NOMO-1 treated with dmso at 0.1 percent for 144 hours (cell line): ENCODE data around the gene PYDC1.
"Not testable (repeated sequence)": the region's sequence is repeated elsewhere in the genome, so short reads cannot be mapped to it uniquely, and the experiment has no call there.

Experiments used
- DNase-seq: peaks from one replicate; lab custom pipeline; 2025; ENCODE audit not compliant: unreplicated experiment; lab: John Stamatoyannopoulos, UW

Gene PYDC1

DNA sequence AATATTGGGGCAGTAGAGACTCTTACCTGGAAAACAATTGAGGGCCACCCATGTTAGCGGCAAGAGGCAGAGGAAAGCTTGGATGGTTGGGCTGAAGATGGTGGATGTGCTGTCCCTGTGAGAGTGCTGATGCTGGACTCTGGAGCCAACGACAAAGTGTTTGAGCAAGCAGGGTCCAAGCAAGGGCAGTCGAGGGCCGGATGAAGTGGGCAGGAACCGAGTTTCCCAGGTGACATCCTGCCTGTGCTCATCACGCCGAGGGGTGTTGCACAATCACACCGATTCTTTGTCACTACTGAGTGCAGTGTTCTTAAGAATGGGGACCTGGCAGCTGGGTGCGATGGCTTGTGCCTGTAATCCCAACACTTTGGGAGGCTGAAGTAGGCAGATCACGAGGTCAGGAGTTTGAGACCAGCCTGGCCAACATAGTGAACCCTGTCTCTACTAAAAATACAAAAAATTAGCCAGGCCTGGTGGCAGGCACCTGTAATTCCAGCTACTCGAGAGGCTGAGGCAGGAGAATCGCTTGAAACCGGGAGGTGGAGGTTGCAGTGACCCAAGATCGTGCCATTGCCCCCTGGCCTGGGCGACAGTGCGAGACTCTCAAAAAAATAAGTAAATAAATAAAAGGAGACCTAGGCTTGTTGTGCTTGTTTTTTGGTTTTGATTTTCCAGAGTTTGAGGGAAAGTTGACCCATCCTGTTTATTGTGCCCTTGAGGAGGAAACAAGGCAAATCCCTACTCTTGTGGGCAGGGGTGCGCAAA, 20.4 kb downstream of the PYDC1 start:
- DNase-seq, result no peak

DNA sequence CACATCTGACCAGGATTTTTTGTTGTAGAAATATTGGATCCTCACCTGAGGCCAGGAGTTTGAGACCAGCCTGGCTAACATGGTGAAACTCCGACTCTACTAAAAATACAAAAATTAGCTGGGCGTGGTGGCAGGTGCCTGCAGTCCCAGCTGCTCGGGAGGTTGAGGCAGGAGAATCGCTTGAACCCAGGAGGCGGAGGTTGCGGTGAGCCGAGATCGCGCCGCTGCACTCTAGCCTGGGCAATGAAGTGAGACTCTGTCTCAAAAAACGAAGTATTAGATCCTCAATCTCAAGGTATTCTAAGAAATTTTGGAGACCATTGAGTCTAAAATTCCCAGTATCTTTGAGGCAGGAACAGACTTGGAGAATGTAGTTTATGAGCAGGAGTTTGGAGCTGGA, 21.1 kb downstream of the PYDC1 start:
- not testable (repeated sequence) for DNase-seq

DNA sequence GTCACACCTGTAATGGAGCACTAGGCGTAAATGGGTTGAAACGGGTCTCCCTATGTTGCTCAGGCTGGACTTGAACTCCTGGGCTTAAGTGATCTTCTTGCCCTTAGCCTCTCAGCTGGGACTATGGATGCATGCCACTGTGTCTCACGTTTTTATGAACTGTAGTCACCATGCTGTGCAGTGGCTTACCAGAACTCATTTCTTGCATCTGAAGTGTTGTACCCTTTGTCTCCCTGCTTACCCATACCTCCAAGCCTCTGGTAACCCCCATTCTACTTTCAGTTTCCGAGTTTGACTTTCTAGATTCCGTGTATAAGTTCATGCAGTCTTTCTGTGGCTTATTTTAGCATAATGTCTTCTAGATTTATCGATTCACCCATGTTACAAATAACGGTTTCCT, 22.0 kb downstream of the PYDC1 start:
- no peak for DNase-seq

DNA sequence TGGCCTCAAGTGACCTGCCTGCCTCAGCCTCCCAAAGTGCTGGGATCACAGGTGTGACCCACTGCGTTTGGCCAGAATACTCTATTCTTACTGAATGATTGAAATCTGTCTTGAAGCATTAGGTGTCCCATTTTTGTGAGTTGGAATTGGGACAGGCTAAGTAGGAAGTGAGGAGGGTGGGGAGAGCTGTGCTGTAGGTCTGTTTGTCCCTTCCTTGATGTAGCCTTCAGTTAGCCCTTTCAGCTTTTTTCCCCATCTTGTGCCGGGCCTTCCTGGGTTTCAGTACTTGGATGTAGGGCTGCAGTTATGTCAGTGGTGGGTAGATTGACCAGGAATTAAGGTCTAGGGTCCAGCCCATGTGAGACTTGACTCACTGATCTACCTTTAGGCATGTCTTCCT, 23.1 kb downstream of the PYDC1 start:
- no peak for DNase-seq

DNA sequence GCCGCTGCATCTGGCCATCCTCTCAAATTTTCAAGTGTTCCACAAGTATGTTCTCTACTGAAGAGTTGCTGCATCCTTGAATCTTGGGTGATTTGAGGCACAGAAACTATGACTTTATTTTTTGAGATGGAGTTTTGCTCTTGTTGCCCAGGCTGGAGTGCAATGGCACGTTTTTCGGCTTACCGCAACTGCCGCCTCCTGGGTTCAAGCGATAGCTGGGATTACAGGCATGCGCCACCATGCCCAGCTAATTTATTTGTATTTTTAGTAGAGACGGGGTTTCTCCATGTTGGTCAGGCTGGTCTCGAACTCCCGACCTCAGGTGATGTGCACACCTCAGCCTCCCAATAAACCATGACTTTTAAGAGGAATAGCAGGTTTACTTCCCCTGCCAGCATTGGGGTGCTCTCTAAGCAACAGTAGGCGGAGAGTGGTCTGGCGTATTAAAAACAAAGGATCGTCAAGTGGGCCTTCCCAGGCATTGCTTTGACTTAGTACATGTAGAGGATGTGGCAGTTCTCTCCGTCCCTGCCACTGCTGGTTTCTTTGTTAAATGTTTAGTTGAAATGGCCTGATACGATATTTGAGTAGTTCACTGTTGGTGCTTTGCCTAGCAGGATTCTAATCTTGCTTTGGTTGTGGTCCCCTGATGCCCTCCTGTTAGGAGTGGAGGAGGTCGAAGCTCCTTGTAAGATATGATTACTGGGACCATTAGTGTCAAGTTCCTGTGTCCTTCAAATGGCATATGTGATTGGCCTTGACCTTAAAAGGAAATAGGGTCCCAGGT, 23.9 kb downstream of the PYDC1 start:
- DNase-seq, result no peak

DNA sequence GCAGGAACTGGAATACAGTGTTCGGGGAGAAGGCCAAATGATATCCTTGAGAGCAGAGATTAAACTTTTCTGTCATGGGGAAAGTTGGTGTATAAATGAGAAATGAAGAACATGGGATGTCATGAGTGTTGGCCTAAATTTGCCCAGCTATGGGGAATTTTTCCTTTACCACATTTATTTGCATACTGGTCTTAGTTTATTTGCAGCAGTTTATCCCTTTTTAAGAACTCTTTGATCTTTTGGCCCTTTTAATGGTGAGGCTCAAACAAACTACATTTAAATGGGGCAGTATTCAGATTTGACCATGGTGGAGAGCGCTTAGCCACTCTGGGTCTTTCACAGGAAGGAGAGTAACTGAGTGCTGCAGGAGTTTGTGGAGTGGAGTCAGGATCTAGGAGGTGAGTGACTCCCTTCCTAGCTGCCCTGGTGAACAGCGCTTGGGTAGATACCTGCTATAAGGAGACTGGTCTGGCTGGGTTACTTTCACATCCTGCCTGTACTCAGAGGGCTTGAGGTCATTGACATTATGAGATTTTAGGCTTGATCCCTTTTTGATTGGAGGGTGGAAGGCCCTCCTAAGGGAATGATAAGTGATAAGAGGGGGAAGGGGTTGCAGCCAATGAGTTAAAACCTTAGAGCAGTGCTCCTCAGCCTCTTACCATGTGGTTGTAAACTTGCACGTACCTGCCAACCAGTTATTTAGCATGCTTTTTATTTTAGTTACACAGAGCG, 25.1 kb downstream of the PYDC1 start:
- DNase-seq, result no peak

DNA sequence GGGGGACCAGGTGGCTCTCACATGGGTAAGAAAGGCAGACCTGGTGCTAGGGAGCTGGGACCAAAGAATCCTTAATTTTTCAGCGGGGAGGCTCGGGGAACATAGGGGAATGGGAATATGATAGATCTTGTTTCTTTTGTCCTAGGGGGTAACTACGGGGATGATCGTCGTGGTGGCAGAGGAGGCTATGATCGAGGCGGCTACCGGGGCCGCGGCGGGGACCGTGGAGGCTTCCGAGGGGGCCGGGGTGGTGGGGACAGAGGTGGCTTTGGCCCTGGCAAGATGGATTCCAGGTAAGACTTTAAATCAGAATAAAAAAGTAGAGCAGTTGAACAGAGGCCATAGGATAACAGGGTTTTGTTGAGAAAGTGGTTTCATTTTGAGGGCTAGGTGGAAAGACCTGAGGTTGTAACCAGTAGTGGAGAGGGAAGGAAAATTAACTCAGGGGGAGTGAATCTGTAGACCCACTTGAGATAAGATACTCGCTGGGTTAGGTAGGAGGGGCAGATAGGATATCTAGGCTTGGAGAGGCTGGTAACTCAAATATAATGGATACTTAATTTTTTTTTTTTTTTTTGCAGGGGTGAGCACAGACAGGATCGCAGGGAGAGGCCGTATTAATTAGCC, 26.0 kb downstream of the PYDC1 start:
- DNase-seq, result no peak

DNA sequence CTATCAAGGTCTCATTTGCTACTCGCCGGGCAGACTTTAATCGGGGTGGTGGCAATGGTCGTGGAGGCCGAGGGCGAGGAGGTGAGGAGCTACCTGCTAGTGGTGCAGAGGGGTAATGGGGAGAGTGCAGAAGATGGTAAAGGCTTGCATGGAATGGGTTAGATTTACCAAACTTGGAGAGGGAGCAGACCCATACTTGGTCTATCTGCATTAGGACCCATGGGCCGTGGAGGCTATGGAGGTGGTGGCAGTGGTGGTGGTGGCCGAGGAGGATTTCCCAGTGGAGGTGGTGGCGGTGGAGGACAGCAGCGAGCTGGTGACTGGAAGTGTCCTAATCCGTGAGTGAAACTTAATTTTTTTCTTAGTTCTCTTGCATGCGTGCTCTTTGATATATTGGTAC, 26.9 kb downstream of the PYDC1 start:
- no peak for DNase-seq

DNA sequence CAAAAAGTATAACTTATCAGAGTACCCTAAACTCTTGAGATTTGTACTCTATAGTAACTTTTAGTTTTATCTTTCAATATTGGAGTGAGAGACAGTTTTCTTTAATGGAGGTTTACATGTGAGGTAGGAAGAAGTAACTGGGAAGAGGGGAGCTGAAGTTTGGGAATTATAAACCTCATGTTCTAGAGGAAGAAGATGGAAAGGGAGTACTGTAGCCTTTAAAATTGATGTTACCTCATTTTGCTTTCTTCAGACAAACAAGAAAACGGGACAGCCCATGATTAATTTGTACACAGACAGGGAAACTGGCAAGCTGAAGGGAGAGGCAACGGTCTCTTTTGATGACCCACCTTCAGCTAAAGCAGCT, 27.5 kb downstream of the PYDC1 start:
- DNase-seq, result no peak

DNA sequence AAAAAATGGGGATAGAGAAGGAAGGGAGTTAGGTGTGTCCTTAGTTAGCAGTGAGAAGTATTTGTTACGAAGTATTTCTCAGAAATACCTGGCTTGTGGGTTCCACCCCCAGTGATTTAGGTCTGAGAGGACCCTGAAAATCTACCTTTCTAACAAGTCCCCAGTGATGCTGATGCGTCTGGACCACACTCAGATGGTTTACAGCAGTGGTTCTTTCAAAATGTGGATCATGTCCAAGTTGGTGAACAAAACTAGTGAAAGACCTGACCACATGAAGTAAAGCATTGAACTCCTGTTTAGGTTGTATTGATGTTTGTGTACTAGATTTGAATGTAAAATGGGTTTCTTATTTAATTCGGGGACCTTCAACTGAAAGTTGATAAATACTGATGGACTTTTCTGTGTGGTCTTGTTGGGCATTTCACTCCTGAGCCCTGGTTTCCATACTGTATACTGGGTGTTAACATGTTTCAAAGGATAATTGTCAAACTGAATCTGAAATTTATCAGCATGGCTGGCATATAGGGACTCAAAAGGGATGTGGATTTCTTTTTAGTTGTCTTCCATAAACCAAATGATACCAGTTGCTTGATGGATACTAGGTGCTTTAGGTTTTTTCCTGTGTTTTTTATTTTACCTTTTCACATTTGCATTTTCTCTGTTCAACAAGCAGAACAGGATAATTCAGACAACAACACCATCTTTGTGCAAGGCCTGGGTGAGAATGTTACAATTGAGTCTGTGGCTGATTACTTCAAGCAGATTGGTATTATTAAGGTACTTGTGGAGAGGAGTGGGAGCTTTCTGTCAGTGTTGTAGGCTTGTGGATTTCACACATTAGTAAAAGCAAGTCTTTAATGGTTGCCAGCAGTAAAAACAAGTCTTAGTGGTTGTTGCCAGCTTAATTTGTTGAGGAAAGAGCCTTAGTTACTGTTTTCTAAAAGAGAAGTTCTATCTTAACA, 28.2 kb downstream of the PYDC1 start:
- DNase-seq, result no peak

DNA sequence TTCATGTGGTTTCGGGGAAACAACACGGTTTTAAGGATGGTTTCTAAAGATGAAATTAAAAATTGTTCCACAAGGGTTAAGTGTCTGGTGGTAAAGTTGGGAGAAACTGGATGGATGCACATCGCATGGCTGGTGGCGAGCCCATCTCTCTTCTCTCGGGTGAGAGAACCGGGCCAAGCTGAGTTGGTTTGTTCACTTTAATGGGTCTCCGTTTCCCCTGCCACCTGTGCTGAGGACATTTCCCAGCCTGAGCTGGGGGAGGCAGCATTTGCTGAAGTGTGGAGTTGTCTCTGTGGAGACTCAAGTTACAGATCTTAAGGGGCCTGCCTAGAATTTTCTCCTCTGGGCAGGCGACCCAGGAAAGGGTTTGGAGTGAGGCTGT, 29.1 kb downstream of the PYDC1 start:
- DNase-seq, result no peak

DNA sequence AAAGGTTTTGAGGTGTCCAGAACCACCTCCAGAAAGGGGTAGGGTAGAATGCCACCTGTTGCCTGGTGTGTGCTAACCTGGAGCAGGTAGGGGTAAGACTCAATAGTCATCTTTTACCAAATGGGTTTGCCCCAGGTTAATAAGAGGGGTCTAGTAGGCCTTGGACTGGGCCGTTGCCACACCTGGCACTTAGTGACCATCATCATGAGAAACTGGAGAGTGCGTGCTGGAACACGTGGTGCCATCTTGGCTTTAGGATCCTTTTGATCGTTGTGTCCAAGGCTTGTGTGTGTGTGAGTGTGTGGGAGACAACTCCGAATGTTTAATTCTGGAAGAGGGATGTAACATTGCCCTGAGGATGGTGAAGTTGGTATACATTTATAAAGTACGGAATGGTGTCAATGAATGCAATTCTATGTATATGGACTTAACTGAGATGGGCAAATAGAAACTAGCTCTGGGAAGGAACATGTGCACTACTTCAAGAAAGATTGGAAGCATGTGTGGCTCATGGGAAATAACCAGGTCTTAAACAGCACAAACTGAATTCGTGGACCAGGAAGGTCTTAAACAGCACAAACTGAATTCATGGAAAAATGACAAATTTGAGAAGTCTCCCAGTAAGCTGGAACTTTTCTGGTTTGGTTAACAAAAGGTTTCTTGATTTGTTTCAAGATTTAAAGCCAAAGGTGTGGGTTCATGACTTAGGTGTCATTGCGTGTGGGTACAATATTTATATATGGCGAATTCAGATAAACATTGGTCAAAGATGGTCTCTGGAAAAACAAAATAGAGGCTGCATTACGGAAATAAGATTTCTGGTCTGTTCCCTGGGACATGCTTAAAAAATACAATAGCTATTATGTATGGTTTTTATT, 29.8 kb downstream of the PYDC1 start:
- no peak for DNase-seq

DNA sequence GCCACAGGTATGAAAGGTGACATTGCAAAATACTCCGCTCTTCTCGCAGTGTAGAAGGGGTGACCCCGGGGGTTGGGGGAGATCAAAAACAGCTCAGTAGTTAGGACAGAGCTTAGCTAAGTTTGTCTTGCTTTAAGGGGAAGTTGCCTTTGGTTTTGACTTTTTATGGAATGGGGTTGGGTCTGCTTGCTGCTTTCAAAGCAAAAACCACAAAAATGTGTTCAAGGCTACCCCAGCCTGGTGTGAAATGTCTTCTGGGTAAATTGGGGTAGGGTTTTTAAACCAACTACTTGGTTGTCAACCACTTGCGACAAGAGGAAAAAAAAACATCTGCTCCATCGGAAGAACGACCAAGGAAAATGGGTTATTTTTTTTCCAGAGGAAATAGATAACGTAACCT, 30.8 kb downstream of the PYDC1 start:
- peak; percentile 25 for DNase-seq

DNA sequence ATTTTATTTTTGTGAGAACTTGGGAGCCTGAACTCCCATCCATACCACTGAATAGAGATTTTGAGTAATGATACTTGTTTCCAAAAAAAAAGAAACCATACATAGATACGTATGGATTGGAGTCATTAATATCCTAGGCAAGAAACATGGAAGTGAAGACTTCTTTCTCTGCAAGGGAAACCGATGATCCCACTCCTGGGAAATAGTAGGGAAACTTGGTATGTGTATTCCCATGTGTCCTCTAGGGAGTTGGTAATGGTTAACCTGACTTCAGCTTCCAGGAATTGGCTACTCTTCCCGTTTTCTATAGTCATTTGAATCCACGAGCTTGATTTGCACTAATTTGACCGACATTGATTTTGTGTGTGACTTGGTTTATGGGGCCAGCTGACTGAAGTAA, 31.6 kb downstream of the PYDC1 start:
- no peak for DNase-seq

DNA sequence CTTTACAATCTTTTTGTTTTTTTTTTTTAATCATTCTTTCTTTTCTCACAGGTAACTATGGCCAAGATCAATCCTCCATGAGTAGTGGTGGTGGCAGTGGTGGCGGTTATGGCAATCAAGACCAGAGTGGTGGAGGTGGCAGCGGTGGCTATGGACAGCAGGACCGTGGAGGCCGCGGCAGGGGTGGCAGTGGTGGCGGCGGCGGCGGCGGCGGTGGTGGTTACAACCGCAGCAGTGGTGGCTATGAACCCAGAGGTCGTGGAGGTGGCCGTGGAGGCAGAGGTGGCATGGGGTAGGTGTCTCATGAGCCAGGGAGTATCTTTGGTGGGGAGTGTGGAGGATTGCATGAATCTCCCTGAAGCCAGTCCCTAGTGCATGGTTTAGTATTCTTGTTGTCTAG, 32.0 kb downstream of the PYDC1 start:
- DNase-seq, result no peak

DNA sequence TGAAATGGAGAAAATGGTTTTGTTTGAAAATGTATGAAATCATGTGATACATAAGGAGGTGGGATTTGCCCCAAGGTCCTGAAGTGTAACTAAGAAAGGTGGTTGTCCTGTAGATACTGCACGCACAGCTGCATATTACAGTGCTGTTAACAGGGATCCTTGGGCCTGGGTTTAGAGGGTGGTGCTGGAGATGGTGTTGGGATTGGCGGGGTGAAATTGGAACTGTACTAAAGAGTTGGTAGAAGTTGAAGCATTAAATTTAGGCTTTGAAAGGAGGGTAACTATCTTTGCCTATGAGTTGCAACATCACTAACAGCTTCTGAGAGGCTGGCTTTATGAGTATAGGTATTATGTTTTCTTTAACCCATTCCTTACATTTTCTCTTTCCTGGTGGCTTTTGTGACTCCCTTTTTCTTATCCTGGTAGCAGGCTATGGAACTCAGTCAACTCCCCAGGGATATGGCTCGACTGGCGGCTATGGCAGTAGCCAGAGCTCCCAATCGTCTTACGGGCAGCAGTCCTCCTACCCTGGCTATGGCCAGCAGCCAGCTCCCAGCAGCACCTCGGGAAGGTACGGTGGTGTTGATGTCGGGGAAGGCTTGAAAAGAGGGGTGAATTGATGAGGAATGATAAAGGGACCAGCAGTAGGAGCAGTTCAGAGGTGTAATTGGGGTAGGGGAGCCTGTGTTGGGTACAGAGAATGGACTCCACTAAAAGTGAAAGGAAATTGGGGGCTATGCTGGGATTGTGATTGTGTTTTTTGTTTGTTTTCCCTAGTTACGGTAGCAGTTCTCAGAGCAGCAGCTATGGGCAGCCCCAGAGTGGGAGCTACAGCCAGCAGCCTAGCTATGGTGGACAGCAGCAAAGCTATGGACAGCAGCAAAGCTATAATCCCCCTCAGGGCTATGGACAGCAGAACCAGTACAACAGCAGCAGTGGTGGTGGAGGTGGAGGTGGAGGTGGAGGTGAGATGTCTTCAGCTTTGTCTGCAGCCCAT, 33.2 kb downstream of the PYDC1 start:
- no peak for DNase-seq

DNA sequence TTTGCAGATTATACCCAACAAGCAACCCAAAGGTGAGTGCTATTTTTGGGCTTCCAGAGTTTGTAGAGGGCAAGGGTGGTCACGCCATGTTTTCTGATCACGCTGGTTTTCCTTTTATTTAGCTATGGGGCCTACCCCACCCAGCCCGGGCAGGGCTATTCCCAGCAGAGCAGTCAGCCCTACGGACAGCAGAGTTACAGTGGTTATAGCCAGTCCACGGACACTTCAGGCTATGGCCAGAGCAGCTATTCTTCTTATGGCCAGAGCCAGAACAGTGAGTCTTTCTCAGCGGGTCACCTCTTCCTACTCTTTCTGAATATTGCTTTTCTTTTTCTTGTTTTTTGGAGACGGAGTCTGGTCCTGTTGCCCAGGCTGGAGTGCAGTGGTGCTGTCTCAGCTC, 34.5 kb downstream of the PYDC1 start:
- no peak for DNase-seq

DNA sequence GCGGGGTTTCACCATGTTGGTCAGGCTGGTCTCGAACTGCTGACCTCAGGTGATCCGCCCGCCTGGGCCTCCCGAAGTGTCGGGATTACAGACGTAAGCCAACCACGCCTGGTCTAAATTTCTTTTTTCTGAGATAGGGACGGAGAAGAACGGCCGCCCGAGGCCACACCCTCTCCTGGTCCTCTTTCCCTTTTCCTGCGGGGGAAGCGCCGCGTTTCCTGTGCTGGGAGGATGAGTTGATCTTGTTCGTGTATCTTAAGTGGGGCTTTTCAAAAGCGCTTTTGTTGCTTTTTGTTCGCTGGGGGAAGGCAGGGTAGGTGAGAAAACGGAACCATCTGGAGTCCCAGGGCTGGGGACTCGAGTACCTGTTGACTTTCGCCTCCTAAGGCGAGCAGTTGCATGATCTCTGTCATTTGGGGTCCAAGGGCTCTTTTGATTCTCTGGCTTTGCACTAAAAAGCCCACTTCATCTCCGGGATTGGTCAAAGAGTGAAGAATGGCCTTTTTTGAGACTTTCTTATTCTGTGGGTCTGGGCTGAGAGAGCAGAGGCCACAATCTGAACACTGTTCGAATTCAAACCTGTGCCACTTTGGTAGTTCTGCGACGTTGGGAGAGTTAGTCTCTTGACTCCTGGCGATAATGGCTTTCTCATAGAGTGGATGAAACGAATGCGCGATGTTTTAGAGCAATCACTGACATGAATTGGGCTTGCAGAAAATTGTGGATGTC, 35.7 kb downstream of the PYDC1 start:
- no peak for DNase-seq
